Measurements from ENCODE around the gene DHX29.

The DHX29 gene

GRCh38 chr5:55338092-55338613, 30.7 kb upstream of the DHX29 start:
- TF ChIP-seq EP300 (IDR thresholded peaks at IDR 0.05; ENCODE audit: borderline replicate concordance) = no peak
- no peak for TF ChIP-seq MAX (IDR thresholded peaks at IDR 0.05)
- TF ChIP-seq REST (IDR thresholded peaks at IDR 0.05; ENCODE audit: low read depth) = no peak
- no peak for TF ChIP-seq ZBTB7A (IDR thresholded peaks at IDR 0.05; ENCODE audit: low read depth)
- TF ChIP-seq RAD21 (IDR thresholded peaks at IDR 0.05; ENCODE audit: low read depth) = no peak
- TF ChIP-seq CREB1 (IDR thresholded peaks at IDR 0.05; ENCODE audit: low read depth) = no peak
- TF ChIP-seq EGR1 (IDR thresholded peaks at IDR 0.05) = no peak
- TF ChIP-seq CEBPB (IDR thresholded peaks at IDR 0.05) = no peak
- TF ChIP-seq NFIC (IDR thresholded peaks at IDR 0.05) = no peak
- TF ChIP-seq, protein P1, sequence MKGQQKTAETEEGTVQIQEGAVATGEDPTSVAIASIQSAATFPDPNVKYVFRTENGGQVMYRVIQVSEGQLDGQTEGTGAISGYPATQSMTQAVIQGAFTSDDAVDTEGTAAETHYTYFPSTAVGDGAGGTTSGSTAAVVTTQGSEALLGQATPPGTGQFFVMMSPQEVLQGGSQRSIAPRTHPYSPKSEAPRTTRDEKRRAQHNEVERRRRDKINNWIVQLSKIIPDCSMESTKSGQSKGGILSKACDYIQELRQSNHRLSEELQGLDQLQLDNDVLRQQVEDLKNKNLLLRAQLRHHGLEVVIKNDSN (IDR thresholded peaks at IDR 0.05) = no peak
- TF ChIP-seq YY1 (IDR thresholded peaks at IDR 0.05; ENCODE audit: low read depth) = no peak
- no peak for TF ChIP-seq FOXM1 (IDR thresholded peaks at IDR 0.05; ENCODE audit: borderline replicate concordance, low read depth)

- no peak for TF ChIP-seq EP300 (IDR thresholded peaks at IDR 0.05; ENCODE audit: borderline replicate concordance)
- no peak for TF ChIP-seq CEBPB (IDR thresholded peaks at IDR 0.05)
- no peak for TF ChIP-seq TAF1 (IDR thresholded peaks at IDR 0.05; ENCODE audit: low read depth)
- no peak for TF ChIP-seq RAD21 (IDR thresholded peaks at IDR 0.05; ENCODE audit: low read depth)
- TF ChIP-seq FOXM1 (IDR thresholded peaks at IDR 0.05; ENCODE audit: borderline replicate concordance, low read depth) = no peak
- TF ChIP-seq ZBTB7A (IDR thresholded peaks at IDR 0.05; ENCODE audit: low read depth) = no peak
- TF ChIP-seq, protein P1 (IDR thresholded peaks at IDR 0.05) = no peak
- no peak for TF ChIP-seq TCF12 (IDR thresholded peaks at IDR 0.05; ENCODE audit: low read depth)
- no peak for TF ChIP-seq MAX (IDR thresholded peaks at IDR 0.05)
- no peak for TF ChIP-seq EGR1 (IDR thresholded peaks at IDR 0.05)
- TF ChIP-seq REST (IDR thresholded peaks at IDR 0.05; ENCODE audit: low read depth) = no peak
- TF ChIP-seq TEAD4 (IDR thresholded peaks at IDR 0.05) = no peak
- TF ChIP-seq CREB1 (IDR thresholded peaks at IDR 0.05; ENCODE audit: low read depth) = no peak
- TF ChIP-seq NFIC (IDR thresholded peaks at IDR 0.05) = no peak
Measured at GRCh38 chr5:55333811-55334210, 26.3 kb upstream of the DHX29 start.

GRCh38 chr5:55333017-55333416, 25.5 kb upstream of the DHX29 start:
- TF ChIP-seq YY1 (IDR thresholded peaks at IDR 0.05; ENCODE audit: low read depth) = no peak
- no peak for TF ChIP-seq REST (IDR thresholded peaks at IDR 0.05; ENCODE audit: low read depth)
- TF ChIP-seq CEBPB (IDR thresholded peaks at IDR 0.05) = no peak
- no peak for TF ChIP-seq TCF12 (IDR thresholded peaks at IDR 0.05; ENCODE audit: low read depth)
- TF ChIP-seq EP300 (IDR thresholded peaks at IDR 0.05; ENCODE audit: borderline replicate concordance) = no peak
- TF ChIP-seq NFIC (IDR thresholded peaks at IDR 0.05) = no peak
- no peak for TF ChIP-seq TEAD4 (IDR thresholded peaks at IDR 0.05)
- TF ChIP-seq RAD21 (IDR thresholded peaks at IDR 0.05; ENCODE audit: low read depth) = no peak
- TF ChIP-seq EGR1 (IDR thresholded peaks at IDR 0.05) = no peak
- TF ChIP-seq MAX (IDR thresholded peaks at IDR 0.05) = no peak
- no peak for TF ChIP-seq FOXM1 (IDR thresholded peaks at IDR 0.05; ENCODE audit: borderline replicate concordance, low read depth)
- TF ChIP-seq ZBTB7A (IDR thresholded peaks at IDR 0.05; ENCODE audit: low read depth) = no peak
- TF ChIP-seq CREB1 (IDR thresholded peaks at IDR 0.05; ENCODE audit: low read depth) = no peak
- TF ChIP-seq, protein P1 (IDR thresholded peaks at IDR 0.05) = no peak
- TF ChIP-seq TAF1 (IDR thresholded peaks at IDR 0.05; ENCODE audit: low read depth) = no peak

All from Ishikawa (cell line).